ENCODE results near the gene PURB. TPM values are rescaled to one million over a fixed set of nuclear protein-coding genes. Genes with fewer than 3 reads are reported as not detected.

The PURB gene
- total RNA-seq, 1 donor from 2014 or later = 19.2 TPM

DNA sequence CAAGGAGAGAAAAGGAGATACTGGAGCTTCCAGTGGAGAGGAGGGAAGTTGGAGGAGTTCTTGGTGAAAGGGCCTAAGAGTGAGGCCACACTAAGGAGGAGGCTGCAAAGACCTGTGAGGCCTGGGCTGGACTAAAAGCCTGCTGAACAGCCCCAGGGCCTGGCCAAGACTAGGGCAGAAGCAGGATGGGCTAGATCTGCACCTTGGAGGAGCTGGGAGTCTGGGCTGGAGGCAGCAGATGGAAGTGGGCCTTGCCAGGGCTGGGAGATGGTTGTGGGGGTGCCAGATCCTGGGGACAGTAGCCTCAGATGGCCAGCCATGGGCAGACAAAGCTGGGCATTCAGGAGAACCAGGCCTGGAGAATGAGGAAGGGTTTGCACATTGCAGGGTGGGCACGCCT, 6.5 kb upstream of the PURB start:
- H3K36me3 ChIP-seq = no peaks in the 10 kb centered on the region
- no peak overlapping the region for H3K4me3 ChIP-seq
- no peaks in the 10 kb centered on the region for H3K9me3 ChIP-seq
- TF ChIP-seq CTCF (IDR thresholded peaks at IDR 0.05) (no peak), POLR2A (IDR thresholded peaks at IDR 0.05) (no peak), POLR2AphosphoS5 (IDR thresholded peaks at IDR 0.05; ENCODE audit: insufficient read depth in 1 of 2, low read depth in 1 of 2) (no peak)
- no peak overlapping the region for H3K27ac ChIP-seq
- no peak for DNase-seq (ENCODE audit: extremely low spot score in 2 of 2)
- H3K27me3 ChIP-seq = no peaks in the 10 kb centered on the region
- intact Hi-C loops (cut with DNase I) = no loop called here
- H3K4me1 ChIP-seq = no peaks in the 10 kb centered on the region

- TF ChIP-seq POLR2A (IDR thresholded peaks at IDR 0.05) (no peak), POLR2AphosphoS5 (IDR thresholded peaks at IDR 0.05; ENCODE audit: insufficient read depth in 1 of 2, low read depth in 1 of 2) (no peak), CTCF (IDR thresholded peaks at IDR 0.05) (no peak)
- DNase-seq (ENCODE audit: extremely low spot score in 2 of 2) = no peak
- intact Hi-C loops (cut with DNase I) = no loop called here
Observed at GRCh38 chr7:44891372-44891771, 6.0 kb upstream of the PURB start.

GRCh38 chr7:44889086-44889781, 3.9 kb upstream of the PURB start:
- TF ChIP-seq POLR2AphosphoS5 (IDR thresholded peaks at IDR 0.05; ENCODE audit: insufficient read depth in 1 of 2, low read depth in 1 of 2) (no peak), CTCF (IDR thresholded peaks at IDR 0.05) (no peak)
- no peak for DNase-seq (ENCODE audit: extremely low spot score in 2 of 2)
- Histone ChIP-seq H3K36me3 (no peaks in the 10 kb centered on the region), H3K9me3 (no peaks in the 10 kb centered on the region), H3K4me1 (peaks cover 14% of the 10 kb centered on the region), H3K27ac (no peak overlapping the region), H3K4me3 (no peak overlapping the region), H3K27me3 (no peaks in the 10 kb centered on the region)
- intact Hi-C loops (cut with DNase I) = loop anchor here (1.0 to 10.0 kb wide), 2 partner anchors 10 to 96 kb away; no protein-coding TSS in a partner anchor

More at GRCh38 chr7:44891372-44891771, 6.0 kb upstream of the PURB start:
- Histone ChIP-seq H3K36me3 (no peaks in the 10 kb centered on the region), H3K4me3 (no peak overlapping the region), H3K4me1 (peaks cover 3% of the 10 kb centered on the region), H3K27me3 (no peaks in the 10 kb centered on the region), H3K9me3 (no peaks in the 10 kb centered on the region), H3K27ac (no peak overlapping the region)

DNA sequence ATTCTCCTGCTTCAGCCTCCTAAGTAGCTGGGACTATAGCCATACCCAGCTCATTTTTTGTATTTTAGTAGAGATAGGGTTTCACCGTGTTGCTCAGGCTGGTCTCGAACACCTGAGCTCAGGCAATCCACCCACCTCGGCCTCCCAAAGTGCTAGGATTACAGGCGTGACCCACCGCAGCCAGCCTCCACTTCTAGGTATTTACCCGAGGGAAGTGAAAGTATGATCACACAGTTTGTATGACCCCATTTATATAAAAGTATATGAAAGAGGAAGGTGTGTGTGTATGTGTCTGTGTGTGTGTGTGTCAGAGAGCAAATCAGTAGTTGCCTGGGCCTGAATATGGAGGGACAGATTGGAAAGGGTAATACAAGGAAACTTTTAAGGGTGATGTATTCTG, 2.0 kb upstream of the PURB start:
- TF ChIP-seq CTCF (IDR thresholded peaks at IDR 0.05) (no peak), POLR2AphosphoS5 (IDR thresholded peaks at IDR 0.05; ENCODE audit: insufficient read depth in 1 of 2, low read depth in 1 of 2) (no peak), POLR2A (IDR thresholded peaks at IDR 0.05) (no peak)
- no peaks in the 10 kb centered on the region for H3K9me3 ChIP-seq
- intact Hi-C loops (cut with DNase I) = loop anchor here (10.0 kb wide), 1 partner anchor 98 kb away; no protein-coding TSS in a partner anchor
- H3K27ac ChIP-seq = no peak overlapping the region
- H3K4me3 ChIP-seq = no peak overlapping the region
- no peaks in the 10 kb centered on the region for H3K36me3 ChIP-seq
- DNase-seq (ENCODE audit: extremely low spot score in 2 of 2) = no peak
- H3K27me3 ChIP-seq = no peaks in the 10 kb centered on the region
- H3K4me1 ChIP-seq = peaks cover 33% of the 10 kb centered on the region
